ENCODE measurements around the gene ROR2. TPM values are rescaled to one million over a fixed set of nuclear protein-coding genes. Genes with fewer than 3 reads are reported as not detected.

ROR2 gene
- total and polyA plus RNA-seq, 11 donors, result 0.18 to 9.0 (median 0.49) TPM

DNA sequence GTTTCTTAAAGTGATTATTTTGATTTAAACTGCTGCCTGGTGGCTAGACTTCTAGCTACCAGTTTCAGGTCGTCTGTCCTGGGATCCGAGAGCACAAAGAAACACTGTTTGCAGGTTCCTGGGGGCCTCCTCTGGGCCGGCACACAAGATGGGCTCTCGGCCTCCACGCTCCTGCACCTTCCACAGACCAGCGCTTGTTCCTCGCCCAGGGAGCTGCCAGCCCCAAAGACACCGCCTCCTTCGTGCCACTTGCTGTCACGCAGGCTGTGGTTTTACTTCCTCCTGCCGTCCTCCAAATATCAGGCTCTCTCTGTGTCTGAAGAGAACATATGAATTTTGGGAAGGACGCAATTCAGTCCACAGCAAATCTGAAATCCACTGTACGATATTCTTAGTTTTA lies 105.8 kb downstream of the ROR2 start:
- peak overlapping the region in 6 of 12 donors; percentile 3 to 71 (median 26) for H3K27ac ChIP-seq
- peaks cover 0 to 24% (median 0%) of the 10 kb centered on the region in 12 donors for H3K4me1 ChIP-seq
- H3K4me3 ChIP-seq, result peak overlapping the region in 1 of 12 donors; percentile 32

DNA sequence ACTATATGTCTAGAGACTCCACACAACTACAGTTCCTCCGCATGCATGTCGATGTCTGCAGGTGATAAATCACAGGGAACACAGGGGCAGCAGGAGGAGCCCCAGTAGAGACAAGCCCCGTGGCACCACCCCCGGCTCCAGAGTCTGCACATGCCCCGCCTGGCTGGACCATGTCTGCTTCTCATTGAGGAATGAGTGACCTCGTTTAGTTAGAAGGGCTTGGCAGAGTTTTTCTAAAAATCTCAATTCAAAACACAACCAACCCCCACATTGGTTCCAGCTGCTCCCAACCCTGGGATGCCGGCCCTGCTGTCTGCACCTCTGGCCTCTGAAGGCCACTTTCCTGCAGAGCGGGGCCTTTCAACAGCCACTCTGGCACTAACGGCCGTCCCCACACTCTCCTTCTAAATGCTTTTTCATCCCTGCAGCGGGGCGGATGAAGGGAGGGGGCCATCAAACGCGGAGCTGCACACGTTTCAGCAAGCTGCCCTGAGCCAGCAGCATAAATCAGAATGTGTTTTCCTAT lies 106.3 kb downstream of the ROR2 start:
- intact Hi-C loops (cut with DNase I), result no loop called here
- no peak for TF ChIP-seq POLR2A (IDR thresholded peaks at IDR 0.05)
- TF ChIP-seq, protein P1, sequence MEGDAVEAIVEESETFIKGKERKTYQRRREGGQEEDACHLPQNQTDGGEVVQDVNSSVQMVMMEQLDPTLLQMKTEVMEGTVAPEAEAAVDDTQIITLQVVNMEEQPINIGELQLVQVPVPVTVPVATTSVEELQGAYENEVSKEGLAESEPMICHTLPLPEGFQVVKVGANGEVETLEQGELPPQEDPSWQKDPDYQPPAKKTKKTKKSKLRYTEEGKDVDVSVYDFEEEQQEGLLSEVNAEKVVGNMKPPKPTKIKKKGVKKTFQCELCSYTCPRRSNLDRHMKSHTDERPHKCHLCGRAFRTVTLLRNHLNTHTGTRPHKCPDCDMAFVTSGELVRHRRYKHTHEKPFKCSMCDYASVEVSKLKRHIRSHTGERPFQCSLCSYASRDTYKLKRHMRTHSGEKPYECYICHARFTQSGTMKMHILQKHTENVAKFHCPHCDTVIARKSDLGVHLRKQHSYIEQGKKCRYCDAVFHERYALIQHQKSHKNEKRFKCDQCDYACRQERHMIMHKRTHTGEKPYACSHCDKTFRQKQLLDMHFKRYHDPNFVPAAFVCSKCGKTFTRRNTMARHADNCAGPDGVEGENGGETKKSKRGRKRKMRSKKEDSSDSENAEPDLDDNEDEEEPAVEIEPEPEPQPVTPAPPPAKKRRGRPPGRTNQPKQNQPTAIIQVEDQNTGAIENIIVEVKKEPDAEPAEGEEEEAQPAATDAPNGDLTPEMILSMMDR (IDR thresholded peaks at IDR 0.05), result no peak
- 24 to 37% (median 28%) methylated on average over 15 of the region's 15 CpGs for WGBS, 4 donors
- H3K27me3 ChIP-seq, result peaks cover 0 to 6% (median 0%) of the 10 kb centered on the region in 9 donors
- H3K4me3 ChIP-seq, result peak overlapping the region in 1 of 12 donors; percentile 32
- H3K9me3 ChIP-seq, result no peaks in the 10 kb centered on the region
- H3K4me1 ChIP-seq, result peaks cover 0 to 24% (median 0%) of the 10 kb centered on the region in 12 donors
- DNase-seq (peak in 3 of 5 donors; percentile 25 to 66 (median 49)), ATAC-seq (peak; percentile 43 to 67 (median 52))
- peak overlapping the region in 6 of 12 donors; percentile 3 to 71 (median 24) for H3K27ac ChIP-seq
- no peaks in the 10 kb centered on the region for H3K36me3 ChIP-seq

More for the DNA sequence above, 105.8 kb downstream of the ROR2 start:
- ATAC-seq (peak in 2 of 4 donors; percentile 45 to 46), DNase-seq (peak in 2 of 5 donors; percentile 25 to 65)
- TF ChIP-seq POLR2A (IDR thresholded peaks at IDR 0.05), result no peak
- TF ChIP-seq, protein P1 (IDR thresholded peaks at IDR 0.05), result no peak
- H3K9me3 ChIP-seq, result no peaks in the 10 kb centered on the region
- H3K27me3 ChIP-seq, result peaks cover 0 to 6% (median 0%) of the 10 kb centered on the region in 9 donors
- 48 to 64% (median 62%) methylated on average over 12 to 13 of the region's 13 CpGs for WGBS, 4 donors
- intact Hi-C loops (cut with DNase I), result no loop called here
- H3K36me3 ChIP-seq, result no peaks in the 10 kb centered on the region

DNA sequence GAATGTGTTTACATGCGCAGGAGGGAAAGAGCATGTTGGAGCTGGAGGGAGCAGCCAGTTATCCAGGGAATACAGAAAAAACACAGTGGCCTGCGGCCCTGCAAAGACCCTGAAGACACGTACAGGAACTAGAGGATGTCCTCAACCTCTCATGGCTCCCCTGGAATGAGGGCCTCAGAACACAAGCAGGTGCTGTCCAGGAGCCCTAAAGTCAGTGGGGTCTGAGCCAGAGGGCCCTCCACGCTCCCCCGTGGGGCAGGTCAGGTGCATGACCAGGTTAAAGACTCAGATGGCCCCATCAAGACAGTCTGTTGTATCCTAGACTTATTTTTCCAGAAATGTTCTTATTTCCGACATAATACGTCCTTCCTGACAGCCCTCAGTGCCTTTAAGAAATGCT lies 106.9 kb downstream of the ROR2 start:
- WGBS, 4 donors, result 70 to 81% (median 78%) methylated on average over 7 of the region's 7 CpGs
- ATAC-seq (no peak), DNase-seq (no peak)
- peak overlapping the region in 2 of 12 donors; percentile 18 to 55 for H3K27ac ChIP-seq
- no peak for TF ChIP-seq POLR2A (IDR thresholded peaks at IDR 0.05)
- TF ChIP-seq, protein P1 (IDR thresholded peaks at IDR 0.05), result no peak
- peaks cover 0 to 28% (median 2%) of the 10 kb centered on the region in 12 donors for H3K4me1 ChIP-seq
- H3K4me3 ChIP-seq, result no peak overlapping the region
- no peaks in the 10 kb centered on the region for H3K36me3 ChIP-seq
- intact Hi-C loops (cut with DNase I), result no loop called here
- H3K27me3 ChIP-seq, result peaks cover 0 to 6% (median 0%) of the 10 kb centered on the region in 9 donors
- no peaks in the 10 kb centered on the region for H3K9me3 ChIP-seq

DNA sequence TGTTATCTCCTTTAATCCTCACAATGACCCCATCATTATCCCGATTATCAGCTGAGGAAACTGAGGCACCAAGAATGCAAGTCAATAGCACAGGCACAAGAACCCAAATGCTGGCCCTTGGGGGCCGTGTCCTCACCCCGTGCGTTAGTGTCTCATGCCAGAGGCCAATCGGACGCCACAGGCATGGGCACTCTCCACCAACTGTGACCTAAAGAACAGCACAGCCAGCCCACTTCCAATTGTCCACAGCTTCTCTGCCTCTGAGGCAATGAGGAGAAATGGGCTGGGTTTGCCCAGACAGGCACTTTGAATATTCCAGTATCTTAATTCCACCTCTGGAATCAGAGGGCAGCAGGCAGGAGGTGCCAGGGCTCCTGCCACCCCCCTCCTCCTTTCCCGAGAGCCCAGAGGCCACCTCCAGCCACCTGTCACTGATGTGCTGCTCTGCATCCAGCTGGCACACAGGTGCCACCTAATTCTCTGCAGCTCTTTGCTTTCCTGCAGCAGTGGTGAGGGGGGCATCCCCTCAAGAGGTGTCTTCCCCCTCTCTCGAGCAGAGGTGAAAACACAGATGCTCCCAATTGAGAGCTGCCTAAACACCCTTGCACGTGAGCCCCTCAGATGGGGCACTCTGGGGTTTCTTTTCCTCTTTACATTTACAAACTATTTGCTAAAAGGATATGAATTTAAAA lies 107.5 kb downstream of the ROR2 start:
- peaks cover 0 to 25% (median 4%) of the 10 kb centered on the region in 12 donors for H3K4me1 ChIP-seq
- 69 to 80% (median 75%) methylated on average over 9 of the region's 9 CpGs for WGBS, 4 donors
- H3K27me3 ChIP-seq, result peaks cover 0 to 6% (median 0%) of the 10 kb centered on the region in 9 donors
- H3K4me3 ChIP-seq, result no peak overlapping the region
- no peaks in the 10 kb centered on the region for H3K36me3 ChIP-seq
- no peak for ATAC-seq
- no peaks in the 10 kb centered on the region for H3K9me3 ChIP-seq
- intact Hi-C loops (cut with DNase I), result no loop called here
- TF ChIP-seq, protein P1 (IDR thresholded peaks at IDR 0.05), result no peak
- TF ChIP-seq POLR2A (IDR thresholded peaks at IDR 0.05), result no peak
- peak overlapping the region in 1 of 12 donors; percentile 55 for H3K27ac ChIP-seq
- no peak for DNase-seq

Data from heart left ventricle (tissue), 16 donors.